Neuronal stem cell (in vitro differentiated cells): ENCODE data around the gene POGZ.

Source experiments
- DNase-seq: peaks from one replicate; pipeline ENCODE4 v3.0.0-alpha.2; 2013; ENCODE audit warnings: low spot score
- H2AFZ ChIP-seq: one replicate; pipeline ENCODE4 v1.6.1; 2013; ENCODE audit warnings: mild to moderate bottlenecking, low read length, inconsistent platforms
- H2AK5ac ChIP-seq: 2 replicates; pipeline ENCODE4 v1.6.1; 2013; ENCODE audit warnings: low read depth, mild to moderate bottlenecking, inconsistent platforms, low read length, moderate library complexity, mixed read lengths
- H2BK120ac ChIP-seq: 2 replicates; pipeline ENCODE4 v1.6.1; 2013; ENCODE audit warnings: low read depth, mild to moderate bottlenecking, inconsistent platforms, low read length, moderate library complexity, mixed read lengths
- H2BK12ac ChIP-seq: one replicate; pipeline ENCODE4 v1.6.1; 2013; ENCODE audit warnings: low read length, inconsistent platforms
- H2BK15ac ChIP-seq: 2 replicates; pipeline ENCODE4 v1.6.1; 2013; ENCODE audit warnings: mild to moderate bottlenecking, low read length, inconsistent platforms, mixed read lengths
- H2BK5ac ChIP-seq: one replicate; pipeline ENCODE4 v1.6.1; 2013; ENCODE audit warnings: inconsistent platforms, mild to moderate bottlenecking, low read length, moderate library complexity
- H3K14ac ChIP-seq: one replicate; pipeline ENCODE4 v1.6.1; 2013; ENCODE audit warnings: low read length, inconsistent platforms
- H3K18ac ChIP-seq: 2 replicates; pipeline ENCODE4 v1.6.1; 2013; ENCODE audit warnings: low read length, inconsistent platforms
- H3K23ac ChIP-seq: 2 replicates; pipeline ENCODE4 v1.6.1; 2013; ENCODE audit warnings: low read depth, mild to moderate bottlenecking, mixed read lengths, low read length, inconsistent platforms; ENCODE audit not compliant: poor library complexity
- H3K27ac ChIP-seq: replicated peaks from 3 replicates; pipeline ENCODE4 v1.5.1; 2013; ENCODE audit warnings: low read length, inconsistent platforms
- H3K27me3 ChIP-seq, 3 experiments: 2 replicates each; pipeline ENCODE4 v1.6.1; 2013; ENCODE audit warnings: low read length in 3 of 3, mild to moderate bottlenecking in 2 of 3, inconsistent platforms in 1 of 3, low read depth in 1 of 3, mixed read lengths in 1 of 3, moderate library complexity in 1 of 3; ENCODE audit not compliant: control insufficient read depth in 3 of 3, insufficient read depth in 3 of 3
- H3K36me3 ChIP-seq, 2 donors: replicated peaks in 1 of 2; 2 replicates each; pipeline ENCODE4 v1.6.1; 2013; ENCODE audit warnings: low read length in 2 of 2; ENCODE audit not compliant: control insufficient read depth in 2 of 2, insufficient read depth in 2 of 2
- H3K4ac ChIP-seq: 2 replicates; pipeline ENCODE4 v1.6.1; 2013; ENCODE audit warnings: inconsistent platforms, mild to moderate bottlenecking, low read length, moderate library complexity
- H3K4me1 ChIP-seq, 2 donors: 1 replicate in 1 of 2; 2 replicates in 1 of 2; pipeline ENCODE4 v1.6.1; 2013; ENCODE audit warnings: low read length in 2 of 2, low read depth in 1 of 2; ENCODE audit not compliant: control insufficient read depth in 2 of 2, insufficient read depth in 1 of 2
- H3K4me2 ChIP-seq: one replicate; pipeline ENCODE4 v1.6.1; 2013; ENCODE audit warnings: mild to moderate bottlenecking, low read length, inconsistent platforms; ENCODE audit not compliant: insufficient read depth, poor library complexity, severe bottlenecking
- H3K4me3 ChIP-seq, 2 donors: 2 replicates each; pipeline ENCODE4 v1.5.1; 2013; ENCODE audit warnings: low read length in 2 of 2, mild to moderate bottlenecking in 2 of 2, inconsistent platforms in 1 of 2, moderate library complexity in 1 of 2
- H3K79me1 ChIP-seq: one replicate; pipeline ENCODE4 v1.6.1; 2013; ENCODE audit warnings: low read depth, mild to moderate bottlenecking, inconsistent platforms, low read length, moderate library complexity
- H3K9ac ChIP-seq: one replicate; pipeline ENCODE4 v1.6.1; 2013; ENCODE audit warnings: mild to moderate bottlenecking, low read depth, low read length, inconsistent platforms; ENCODE audit not compliant: poor library complexity
- H3K9me3 ChIP-seq, 2 donors: replicated peaks in 1 of 2; 2 replicates each; pipeline versions ENCODE3 to v1.6.1; 2013; ENCODE audit warnings: low read length in 2 of 2, mild to moderate bottlenecking in 2 of 2, inconsistent platforms in 1 of 2, low read depth in 1 of 2, mixed read lengths in 1 of 2, moderate library complexity in 1 of 2; ENCODE audit not compliant: control insufficient read depth in 2 of 2, insufficient read depth in 1 of 2
- H4K8ac ChIP-seq: one replicate; pipeline ENCODE4 v1.6.1; 2013; ENCODE audit warnings: low read depth, mild to moderate bottlenecking, inconsistent platforms, low read length, moderate library complexity
- H4K91ac ChIP-seq: one replicate; pipeline ENCODE4 v1.6.1; 2013; ENCODE audit warnings: low read length, low read depth, mild to moderate bottlenecking, inconsistent platforms; ENCODE audit not compliant: poor library complexity
- WGBS, 2 donors: extraction: QIAGEN DNeasy Blood & Tissue Kit; methylation state at CpG; one replicate each; pipeline ENCODE4 v1.1.7; 2013; ENCODE audit warnings: missing lambda C conversion rate in 2 of 2, mixed read lengths in 1 of 2; ENCODE audit not compliant: insufficient read length in 2 of 2, insufficient replicate concordance in 1 of 2; ENCODE audit errors: extremely low coverage in 2 of 2; 5-methylcytosine and 5-hydroxymethylcytosine counted together

The POGZ gene

GRCh38 chr1:151477066-151477465, 17.8 kb upstream of the POGZ start:
- no peak overlapping the region for H3K4me2 ChIP-seq
- H4K8ac ChIP-seq = no peak overlapping the region
- H2BK120ac ChIP-seq = no peak overlapping the region

GRCh38 chr1:151476083-151476482, 16.8 kb upstream of the POGZ start:
- Histone ChIP-seq H2BK15ac (no peak overlapping the region), H3K9me3 (no peaks in the 10 kb centered on the region), H3K36me3 (no peaks in the 10 kb centered on the region), H2AFZ (peak overlapping the region; percentile 56), H3K18ac (no peak overlapping the region), H3K79me1 (no peaks in the 10 kb centered on the region), H3K23ac (no peak overlapping the region), H4K91ac (no peak overlapping the region), H3K27ac (no peak overlapping the region), H2BK120ac (no peak overlapping the region), H3K14ac (no peak overlapping the region), H3K9ac (no peak overlapping the region), H3K4me2 (no peak overlapping the region), H2AK5ac (no peak overlapping the region), H3K4me1 (no peaks in the 10 kb centered on the region), H4K8ac (no peak overlapping the region), H2BK5ac (no peak overlapping the region), H3K27me3 (peaks cover 0 to 2% (median 0%) of the 10 kb centered on the region in 3 experiments), H3K4ac (no peak overlapping the region), H2BK12ac (no peak overlapping the region), H3K4me3 (no peak overlapping the region)
- DNase-seq = no peak
- WGBS, 2 donors = no CpG with 5 or more reads among the region's 6 CpGs

More at GRCh38 chr1:151477066-151477465, 17.8 kb upstream of the POGZ start:
- Histone ChIP-seq H3K4ac (no peak overlapping the region), H3K14ac (no peak overlapping the region), H2BK12ac (no peak overlapping the region), H3K27ac (no peak overlapping the region), H3K18ac (no peak overlapping the region), H4K91ac (no peak overlapping the region), H3K4me3 (no peak overlapping the region), H3K9me3 (no peaks in the 10 kb centered on the region), H3K23ac (no peak overlapping the region), H3K36me3 (no peaks in the 10 kb centered on the region), H2BK15ac (no peak overlapping the region), H3K4me1 (no peaks in the 10 kb centered on the region), H3K79me1 (no peaks in the 10 kb centered on the region), H3K27me3 (peaks cover 0 to 2% (median 0%) of the 10 kb centered on the region in 3 experiments), H2AFZ (no peak overlapping the region), H2BK5ac (no peak overlapping the region), H2AK5ac (no peak overlapping the region), H3K9ac (no peak overlapping the region)
- DNase-seq = no peak
- no CpG with 5 or more reads among the region's 3 CpGs for WGBS, 2 donors

GRCh38 chr1:151475175-151475574, 15.9 kb upstream of the POGZ start:
- H2AK5ac ChIP-seq = no peak overlapping the region
- H4K8ac ChIP-seq = no peak overlapping the region
- no peak overlapping the region for H3K18ac ChIP-seq
- no peak overlapping the region for H2BK5ac ChIP-seq
- no peak overlapping the region for H2BK12ac ChIP-seq
- H2BK120ac ChIP-seq = no peak overlapping the region
- WGBS, 2 donors = no CpG with 5 or more reads among the region's 1 CpG
- H3K14ac ChIP-seq = no peak overlapping the region
- H3K9ac ChIP-seq = no peak overlapping the region
- no peak overlapping the region for H2BK15ac ChIP-seq
- no peaks in the 10 kb centered on the region for H3K36me3 ChIP-seq
- H3K27ac ChIP-seq = no peak overlapping the region
- no peak overlapping the region for H3K23ac ChIP-seq
- no peaks in the 10 kb centered on the region for H3K4me1 ChIP-seq
- no peaks in the 10 kb centered on the region for H3K79me1 ChIP-seq
- H2AFZ ChIP-seq = peak overlapping the region; percentile 69
- H3K4me3 ChIP-seq = no peak overlapping the region
- H3K4me2 ChIP-seq = no peak overlapping the region
- DNase-seq = no peak
- no peaks in the 10 kb centered on the region for H3K9me3 ChIP-seq
- no peak overlapping the region for H4K91ac ChIP-seq
- H3K27me3 ChIP-seq = peaks cover 0 to 2% (median 0%) of the 10 kb centered on the region in 3 experiments
- no peak overlapping the region for H3K4ac ChIP-seq

- no peak overlapping the region for H3K23ac ChIP-seq
- no peak overlapping the region for H3K9ac ChIP-seq
- no peak overlapping the region for H2BK15ac ChIP-seq
- no peak overlapping the region for H3K4me2 ChIP-seq
- no peak overlapping the region for H4K8ac ChIP-seq
- WGBS, 2 donors = no CpG with 5 or more reads among the region's 3 CpGs
- H3K27me3 ChIP-seq = peaks cover 0 to 2% (median 0%) of the 10 kb centered on the region in 3 experiments
- H3K14ac ChIP-seq = no peak overlapping the region
- no peaks in the 10 kb centered on the region for H3K36me3 ChIP-seq
- H3K4me3 ChIP-seq = no peak overlapping the region
- H3K9me3 ChIP-seq = no peaks in the 10 kb centered on the region
- no peak overlapping the region for H2BK120ac ChIP-seq
- H3K27ac ChIP-seq = no peak overlapping the region
- no peak for DNase-seq
- no peak overlapping the region for H3K18ac ChIP-seq
- H2BK12ac ChIP-seq = no peak overlapping the region
- no peak overlapping the region for H3K4ac ChIP-seq
- H3K4me1 ChIP-seq = no peaks in the 10 kb centered on the region
- no peak overlapping the region for H2AK5ac ChIP-seq
- no peaks in the 10 kb centered on the region for H3K79me1 ChIP-seq
- H4K91ac ChIP-seq = no peak overlapping the region
- H2BK5ac ChIP-seq = no peak overlapping the region
- peak overlapping the region; percentile 69 for H2AFZ ChIP-seq
Measured at GRCh38 chr1:151474745-151475144, 15.5 kb upstream of the POGZ start.
